ENCODE measurements around the gene RBKS.

DNA sequence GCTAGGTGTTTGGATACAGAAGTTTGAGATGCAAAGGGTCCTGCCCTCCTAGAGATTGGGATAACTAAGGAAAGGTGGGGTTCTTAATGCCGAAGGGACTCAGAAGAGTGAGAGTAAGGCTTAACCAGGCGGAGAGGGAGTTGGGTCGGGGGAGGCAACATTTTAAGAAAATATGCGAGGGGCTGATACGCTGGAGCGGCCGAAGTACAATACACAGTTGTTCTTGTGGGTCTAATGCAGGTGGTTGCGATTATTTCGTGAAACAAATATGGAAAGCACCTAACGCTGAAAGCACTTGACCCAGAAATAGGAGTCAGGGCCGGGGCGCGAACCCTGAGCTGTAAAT lies 119.0 kb downstream of the RBKS start:
- no peak for TF ChIP-seq CTCF (IDR thresholded peaks at IDR 0.05)
- no peak for TF ChIP-seq POLR2A (IDR thresholded peaks at IDR 0.05)

All from thyroid gland (tissue), 4 donors.